IPS-NIHi7 (cell line): ENCODE results near the gene SCRG1.
A peak's percentile ranks its signal among the peaks of the same experiment; 100 is the strongest.

Experiments
- DNase-seq: peaks from one replicate; pipeline ENCODE4 v3.0.0; 2012; ENCODE audit warnings: mixed read lengths; ENCODE audit errors: extremely low spot score

Gene SCRG1

DNA sequence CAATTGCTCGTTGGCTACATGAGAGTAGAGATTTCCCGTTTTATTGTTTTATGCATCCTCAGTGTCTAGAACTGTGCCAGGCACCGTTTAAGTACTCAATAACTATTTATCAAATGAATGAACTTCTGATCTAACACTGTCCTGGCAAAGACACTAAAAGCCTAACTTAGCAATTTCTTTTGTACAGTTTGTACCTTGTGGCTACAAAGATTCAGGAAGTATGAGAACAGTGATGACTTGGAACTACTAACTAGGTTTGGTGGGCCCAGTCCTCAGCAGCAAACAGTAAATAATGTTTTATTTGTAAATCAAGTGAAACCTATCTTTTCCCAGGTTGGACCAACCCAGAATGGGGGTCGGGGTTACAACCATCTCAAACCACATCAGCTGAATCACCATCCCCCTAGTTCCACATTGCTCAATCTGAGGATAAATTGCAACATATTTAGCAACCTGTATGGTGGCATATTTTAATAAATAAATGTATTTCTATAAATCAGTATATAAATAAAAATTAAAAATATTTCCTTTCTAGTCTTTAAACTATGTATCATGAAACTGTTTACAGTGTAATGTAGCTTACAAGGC is 12.3 kb upstream of the SCRG1 start:
- no peak for DNase-seq

DNA sequence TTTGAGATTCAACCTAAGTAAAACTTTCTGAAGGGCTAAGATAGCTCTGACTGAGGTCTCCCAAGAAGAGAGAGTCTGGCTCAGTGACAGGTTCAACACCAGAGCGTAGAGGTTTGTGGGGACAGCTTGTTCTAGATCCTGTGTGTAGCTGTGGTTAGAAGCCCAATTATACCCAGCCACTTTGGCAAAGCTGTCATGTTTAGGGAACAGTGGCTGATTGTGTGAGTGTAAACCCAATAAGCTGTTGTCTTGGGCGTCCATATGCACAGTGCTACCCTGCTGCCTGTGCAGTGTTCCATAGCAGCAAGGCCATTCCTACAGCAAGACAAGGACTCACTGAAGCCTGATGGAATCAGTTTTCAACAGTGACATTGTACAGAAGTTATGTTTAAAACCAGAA is 11.2 kb upstream of the SCRG1 start:
- no peak for DNase-seq

DNA sequence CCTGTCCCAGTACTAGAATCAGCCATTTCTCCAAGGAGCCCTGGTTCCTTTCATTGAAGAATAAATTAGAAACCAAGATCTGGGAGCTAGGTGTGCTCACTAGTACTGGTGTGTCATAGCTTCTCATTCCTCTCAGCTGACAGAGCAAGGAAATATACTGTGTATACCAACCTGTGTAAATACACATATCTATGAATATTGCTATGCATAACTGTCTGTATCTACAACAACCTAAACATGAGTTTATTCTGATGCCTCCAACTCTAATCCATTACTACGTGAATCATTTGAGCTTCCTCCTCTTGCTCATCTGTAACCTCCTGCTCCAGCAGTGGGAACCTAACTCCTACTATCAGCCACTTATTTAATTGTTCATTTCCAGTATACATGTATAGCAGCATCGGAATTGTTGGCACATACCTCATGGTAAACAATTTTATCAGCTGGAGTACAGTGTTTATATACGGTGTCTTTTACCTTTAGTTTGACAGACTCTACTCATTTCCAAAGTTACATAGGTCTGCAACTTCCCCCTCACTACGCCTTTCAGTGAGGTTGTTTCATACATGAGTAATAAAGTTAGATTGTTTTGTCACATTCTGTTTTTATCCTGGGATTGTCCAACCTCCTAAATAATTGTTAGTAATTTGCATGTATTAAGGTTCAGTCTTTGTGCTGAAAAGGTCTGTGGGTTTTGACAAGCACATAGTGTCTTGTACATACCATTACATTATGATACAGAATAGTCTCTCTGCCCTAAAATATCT is 7.1 kb upstream of the SCRG1 start:
- no peak for DNase-seq

DNA sequence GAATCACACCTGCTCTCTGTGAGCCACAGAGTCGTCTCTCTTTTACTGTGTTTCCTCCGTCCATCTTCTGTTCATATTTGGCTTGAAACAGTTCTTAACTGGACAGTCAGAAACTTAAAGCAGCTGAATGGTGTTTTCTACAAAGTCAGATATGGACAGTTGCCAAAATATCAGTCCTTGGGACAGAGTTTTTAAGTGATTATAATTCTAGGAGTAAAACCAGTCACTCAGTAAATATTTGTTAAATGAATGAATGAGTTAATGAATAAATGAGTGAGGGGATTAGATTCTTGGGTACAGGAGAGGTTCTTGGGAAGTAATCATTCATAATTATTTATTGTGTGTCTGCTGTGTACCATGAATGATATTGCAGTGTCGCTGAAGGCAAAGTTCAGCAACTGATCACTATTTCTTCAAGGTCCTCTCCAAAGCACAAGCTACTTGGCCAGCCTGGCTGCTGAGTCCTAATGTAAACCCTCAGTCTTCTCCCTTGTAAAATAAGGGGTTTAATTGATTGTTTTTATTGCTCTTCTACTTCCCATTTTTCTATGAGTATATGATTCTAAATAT is 5.5 kb upstream of the SCRG1 start:
- no peak for DNase-seq

DNA sequence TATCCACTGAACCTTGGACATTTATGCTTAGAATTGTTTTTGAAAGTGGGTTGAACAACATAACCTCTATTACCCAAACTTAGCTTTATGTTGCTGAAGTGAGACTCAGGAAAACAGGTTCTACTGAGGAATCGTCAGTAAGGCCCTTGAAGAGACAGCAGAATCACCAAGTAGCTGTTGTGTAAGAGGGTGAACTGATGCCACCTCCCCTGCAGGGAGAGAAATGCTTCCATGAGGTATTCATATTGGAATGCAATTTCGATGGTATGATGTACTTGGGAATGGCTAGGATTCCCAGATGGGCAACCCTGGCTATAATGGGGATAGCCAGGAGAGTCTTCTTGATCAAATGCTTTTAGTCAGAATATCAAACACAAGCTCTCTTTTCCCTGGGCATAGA is 4.1 kb upstream of the SCRG1 start:
- DNase-seq, result no peak

DNA sequence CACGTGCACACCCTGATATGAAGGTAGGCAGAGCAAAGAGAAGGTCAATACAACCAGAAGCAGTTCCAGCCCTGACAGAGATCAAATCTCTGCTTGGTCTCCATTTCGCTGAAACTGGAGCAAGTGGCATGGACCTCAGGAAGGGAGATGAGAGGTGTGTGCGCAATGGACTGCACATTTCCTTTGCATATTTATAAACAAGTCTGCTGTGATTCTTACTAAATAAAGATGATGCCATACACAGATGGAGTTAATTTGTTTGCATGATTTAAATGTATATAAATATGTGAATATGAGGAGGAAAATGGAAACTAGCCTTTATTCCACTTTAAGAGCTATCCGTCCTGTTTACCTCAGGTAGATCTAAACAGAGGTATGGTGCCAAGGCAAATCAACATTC is 2.1 kb upstream of the SCRG1 start:
- no peak for DNase-seq

DNA sequence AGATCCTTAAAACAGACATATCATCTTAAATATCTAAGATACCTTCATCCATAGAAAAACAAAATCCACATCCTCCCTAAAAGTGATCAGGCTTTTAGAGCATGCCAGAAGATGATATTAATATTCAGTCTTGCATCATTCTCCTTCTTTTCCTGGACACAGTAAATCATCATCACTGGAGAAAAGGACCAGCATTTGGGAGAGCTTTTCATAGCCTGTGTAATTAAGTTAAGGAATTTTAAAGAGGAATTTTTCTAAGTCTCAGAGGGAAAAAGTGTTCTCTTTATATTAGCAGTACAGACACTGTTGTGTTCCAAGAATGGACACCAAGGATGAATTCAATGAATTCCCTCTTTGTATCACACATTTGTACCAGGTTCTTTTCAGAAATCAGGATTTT is 696 bp downstream of the SCRG1 start:
- DNase-seq, result no peak

DNA sequence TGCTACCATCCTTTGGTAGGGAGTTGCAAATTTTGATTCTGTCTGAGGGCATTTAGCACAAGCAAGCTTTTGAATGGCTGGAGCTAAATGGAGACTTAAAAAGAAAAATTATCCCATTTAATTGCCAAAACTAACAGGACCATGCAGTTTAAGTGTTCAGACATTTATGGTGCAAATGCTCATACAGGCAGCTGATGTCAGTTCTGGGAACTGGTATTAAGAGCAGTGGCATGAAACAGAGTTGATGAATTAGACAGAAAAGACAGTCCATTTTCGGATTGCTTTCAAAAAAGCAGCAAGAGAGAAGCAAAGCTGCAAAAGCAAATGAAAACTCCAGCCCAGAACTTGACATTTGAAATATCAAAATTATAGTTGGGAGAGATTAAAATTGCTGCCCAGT is 1.3 kb downstream of the SCRG1 start:
- no peak for DNase-seq

DNA sequence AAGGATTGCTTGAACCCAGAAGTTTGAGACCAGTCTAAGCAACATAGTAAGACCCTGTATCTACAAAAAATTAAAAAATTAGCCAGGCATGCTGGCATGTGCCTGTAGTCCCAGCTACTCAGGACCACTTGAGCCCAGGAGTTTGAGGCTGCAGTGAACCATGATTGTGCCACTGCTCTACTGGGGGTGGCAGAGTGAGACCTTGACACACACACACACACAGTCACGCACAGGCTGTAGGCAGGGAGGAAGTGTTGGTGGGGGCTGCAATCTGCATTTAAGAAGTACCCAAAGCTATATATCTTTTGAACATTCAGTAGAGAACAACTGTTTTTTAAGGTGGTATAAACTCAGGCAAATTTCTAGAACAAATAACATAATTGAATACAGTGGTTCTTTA is 7.2 kb downstream of the SCRG1 start:
- DNase-seq, result no peak

DNA sequence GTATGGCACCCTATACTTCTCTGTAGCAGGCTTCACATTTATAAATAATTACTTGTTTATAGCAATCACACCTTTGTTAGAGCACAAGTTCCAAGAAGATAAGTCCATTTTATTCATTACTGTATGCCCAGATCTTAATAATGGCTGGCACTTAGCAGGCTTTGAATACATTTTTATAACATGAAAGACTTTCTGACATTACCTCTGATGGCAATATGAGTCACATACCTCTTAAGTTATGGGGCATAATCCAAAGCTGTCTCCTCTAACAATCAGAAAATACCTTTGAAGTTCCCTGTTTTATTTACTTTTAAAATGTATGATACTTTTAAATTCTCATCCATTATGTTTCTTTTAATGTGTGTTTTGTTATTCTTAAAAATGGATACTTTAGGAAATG is 12.2 kb downstream of the SCRG1 start:
- DNase-seq, result no peak

DNA sequence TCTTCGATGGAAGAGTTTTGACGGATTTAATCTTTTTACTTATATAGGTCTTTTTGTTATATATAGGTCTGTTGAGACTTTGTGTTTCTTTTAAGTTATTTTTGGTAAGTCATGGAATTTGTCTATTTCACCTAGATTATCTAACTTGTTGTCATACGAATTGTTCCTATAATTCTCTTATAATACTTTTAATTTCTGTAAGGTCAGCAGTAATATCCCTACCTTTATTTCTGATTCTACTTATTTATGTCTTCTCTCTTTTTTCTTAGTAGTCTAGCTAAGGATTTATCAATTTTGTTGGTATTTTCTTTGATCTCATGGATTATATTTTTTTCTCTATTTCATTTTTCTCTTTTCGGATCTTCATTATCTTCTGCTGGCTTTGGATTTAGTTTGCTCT is 16.6 kb downstream of the SCRG1 start:
- DNase-seq, result no peak

DNA sequence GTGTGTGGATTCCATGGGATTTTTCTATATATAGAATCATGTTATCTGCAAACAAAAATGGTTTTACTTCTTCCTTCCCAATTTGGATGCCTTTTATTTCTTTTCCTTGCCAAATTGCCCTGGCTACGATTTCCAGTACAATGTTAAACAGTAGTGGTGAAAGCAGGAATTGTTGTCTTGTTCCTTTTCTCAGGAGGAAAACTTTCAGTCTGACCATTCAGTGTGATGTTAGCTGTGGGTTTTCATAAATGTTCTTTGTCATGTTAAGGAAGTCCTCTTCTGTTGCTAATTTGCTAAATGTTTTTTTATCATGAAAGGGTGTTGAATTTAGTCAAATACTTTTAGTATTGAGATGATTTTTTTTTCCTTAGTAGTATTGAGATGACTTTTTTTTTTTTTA is 17.3 kb downstream of the SCRG1 start:
- no peak for DNase-seq

DNA sequence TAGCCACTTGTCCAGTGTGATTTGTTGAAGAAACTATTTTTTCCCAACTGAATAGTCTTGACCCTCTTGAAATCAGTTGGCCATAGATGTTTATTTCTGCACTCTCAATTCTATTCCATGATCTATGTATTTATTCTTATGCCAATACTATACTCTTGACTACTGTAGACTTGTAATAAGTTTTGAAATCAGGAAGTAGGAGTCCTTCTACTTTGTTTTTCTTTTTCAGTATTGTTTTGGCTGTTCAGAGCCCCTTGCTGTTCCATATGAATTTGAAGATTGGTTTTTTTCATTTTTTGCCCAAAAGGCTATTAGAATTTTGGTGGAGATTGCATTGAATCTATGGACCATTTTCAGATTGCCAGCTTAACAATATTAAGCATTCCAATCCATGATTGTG is 17.9 kb downstream of the SCRG1 start:
- DNase-seq, result no peak

DNA sequence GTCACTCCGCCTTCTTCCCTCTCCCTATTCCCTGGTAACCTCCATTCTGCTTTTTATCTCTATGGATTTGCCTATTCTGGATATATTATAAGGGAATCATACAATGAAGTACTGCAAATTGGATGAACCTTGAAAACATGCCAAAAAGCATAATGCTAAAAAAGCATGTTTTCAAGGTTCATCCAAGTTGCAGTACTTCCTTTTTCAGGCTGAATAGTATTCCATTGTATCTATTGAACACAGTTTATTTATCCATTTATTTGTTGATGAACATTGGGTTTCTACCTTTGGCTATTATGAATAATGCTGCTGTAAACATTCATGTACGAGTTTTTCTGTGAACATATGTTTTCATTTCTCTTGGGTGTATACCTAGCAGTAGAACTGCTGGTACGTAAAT is 19.0 kb downstream of the SCRG1 start:
- no peak for DNase-seq

DNA sequence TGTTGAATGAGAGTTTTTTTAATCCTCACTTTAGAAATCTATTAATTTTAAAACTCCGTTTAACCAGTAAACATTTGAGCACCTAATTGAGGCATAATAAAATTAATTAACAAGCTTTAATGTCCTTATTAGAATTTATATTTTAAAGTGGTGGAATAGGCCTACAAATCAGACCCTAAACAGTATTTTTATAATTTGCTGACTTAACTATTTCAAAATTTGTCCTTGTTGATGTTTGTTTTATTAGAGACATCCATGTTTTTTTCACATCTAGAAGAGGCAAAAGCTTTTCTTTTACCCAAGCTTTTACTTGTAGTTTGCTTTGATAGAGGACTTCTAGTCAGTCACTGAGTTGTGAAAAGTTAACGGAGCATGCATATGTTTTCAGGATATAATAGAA is 24.3 kb downstream of the SCRG1 start:
- DNase-seq, result no peak

DNA sequence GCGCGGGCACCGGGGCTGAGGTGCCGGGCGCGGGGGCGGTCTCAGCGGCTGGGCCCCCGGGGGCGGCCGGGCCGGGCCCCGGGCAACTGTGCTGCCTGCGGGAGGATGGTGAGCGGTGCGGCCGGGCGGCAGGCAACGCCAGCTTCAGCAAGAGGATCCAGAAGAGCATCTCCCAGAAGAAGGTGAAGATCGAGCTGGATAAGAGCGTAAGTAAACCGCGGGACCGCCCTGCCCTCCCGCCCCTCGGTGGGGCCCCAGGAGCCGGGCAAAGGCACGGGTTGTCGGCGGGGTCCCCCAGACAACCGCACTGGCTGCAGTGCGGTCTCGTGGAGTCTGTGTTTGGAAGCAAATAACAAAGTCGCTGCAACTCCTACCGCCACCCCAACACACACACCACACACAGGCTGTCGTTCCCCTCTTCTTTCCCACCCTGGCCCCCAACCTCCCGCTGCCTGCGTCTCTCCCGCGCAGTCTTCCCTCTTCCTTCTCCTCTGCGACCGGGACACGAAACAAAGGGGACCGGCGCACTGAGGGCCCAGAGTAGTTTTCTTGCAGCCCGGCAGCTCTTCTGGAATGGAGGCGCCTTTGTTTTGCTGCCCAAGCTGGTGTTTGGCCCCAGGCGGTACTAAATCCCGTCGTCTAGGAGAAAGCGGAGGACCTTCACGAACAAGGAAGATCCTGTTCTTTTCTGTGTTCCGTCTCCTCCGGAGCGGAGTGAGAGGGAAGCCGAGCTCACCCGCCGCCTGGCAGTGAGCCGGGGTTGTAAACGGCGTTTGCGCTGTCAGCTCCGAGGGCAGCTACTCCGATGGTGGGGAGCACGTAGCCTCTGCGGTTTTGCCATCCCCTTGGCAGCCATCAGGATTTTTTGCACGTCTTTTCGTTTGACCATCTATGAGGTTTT is 27.4 kb downstream of the SCRG1 start:
- DNase-seq, result peak; percentile 82

DNA sequence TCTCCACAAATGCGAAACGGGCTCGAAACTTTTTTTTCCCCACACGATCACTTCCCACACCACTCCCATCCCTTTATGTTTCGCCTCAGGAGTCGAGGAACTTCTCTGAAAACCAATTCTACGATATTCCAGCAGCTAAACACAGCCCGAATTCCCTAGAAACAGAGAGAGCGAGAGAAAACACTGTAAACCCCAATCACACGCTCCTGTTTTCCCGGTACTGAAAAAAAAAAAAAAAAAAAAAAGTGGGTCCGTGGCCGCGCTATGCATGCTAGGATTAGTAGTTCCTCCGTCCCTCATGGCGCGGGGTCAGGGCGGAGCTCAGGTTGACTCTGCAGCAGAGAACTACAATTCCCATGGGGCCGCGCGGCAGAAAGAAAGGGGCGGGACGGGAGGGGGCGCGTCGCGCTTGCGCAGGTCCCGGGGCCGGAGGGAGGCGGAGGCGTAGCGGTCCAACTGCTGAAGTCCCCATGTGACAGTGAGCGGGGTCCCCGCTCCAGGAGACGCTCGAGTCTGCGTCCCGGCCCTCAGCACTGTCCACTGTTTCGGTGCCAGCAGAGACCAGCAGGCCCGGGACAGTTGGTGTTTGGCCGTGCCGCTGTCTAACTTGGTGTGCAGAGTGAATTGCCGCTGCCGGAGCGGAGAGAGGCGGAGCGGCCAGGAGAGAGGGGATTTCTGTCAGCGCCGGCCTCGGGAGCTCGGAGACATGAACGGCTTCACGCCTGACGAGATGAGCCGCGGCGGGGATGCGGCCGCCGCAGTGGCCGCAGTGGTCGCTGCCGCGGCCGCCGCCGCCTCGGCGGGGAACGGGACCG is 28.2 kb downstream of the SCRG1 start, which contains the start of gene SAP30:
SAP30 (plus strand) TSS at position 478 of the 815 bp plus-strand sequence; CDS start at position 707, 229 bp downstream.
- DNase-seq, result peak; percentile 93

DNA sequence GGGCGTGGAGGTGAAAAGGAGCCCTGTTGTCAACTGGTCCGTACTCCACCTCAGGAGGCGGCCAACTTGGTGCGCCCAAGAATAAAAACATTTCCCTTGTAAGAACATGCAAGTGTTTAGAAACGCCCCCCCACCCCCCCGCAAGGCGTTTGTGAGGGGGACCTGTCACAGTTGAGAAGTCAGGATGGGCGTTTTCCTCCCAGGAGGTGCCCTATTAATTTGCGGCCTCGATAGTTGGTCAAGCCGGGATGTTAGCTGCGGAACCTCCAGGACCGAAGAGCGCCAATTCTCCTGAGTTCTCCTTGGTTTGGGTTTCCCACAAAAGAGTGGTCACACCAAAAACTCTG is 28.8 kb downstream of the SCRG1 start:
- no peak for DNase-seq

DNA sequence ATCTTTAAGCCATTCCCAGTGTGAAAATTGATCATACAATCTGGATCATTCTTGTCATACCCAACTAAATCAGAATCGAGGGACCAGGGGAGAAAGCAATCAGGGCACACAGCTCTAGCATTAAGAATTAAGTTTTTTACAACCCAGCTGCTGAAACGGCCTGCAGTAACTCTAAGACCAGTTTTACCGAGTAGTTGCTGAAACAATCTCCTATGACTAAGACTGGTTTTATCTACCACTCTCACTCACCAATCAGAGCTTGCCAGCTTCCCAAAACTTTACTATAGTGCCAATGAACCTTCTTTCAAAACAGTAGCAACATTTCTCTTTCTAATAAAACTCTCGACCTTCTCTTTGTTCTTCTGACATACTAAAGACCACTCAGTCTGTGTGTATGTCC is 31.0 kb downstream of the SCRG1 start:
- DNase-seq, result no peak

DNA sequence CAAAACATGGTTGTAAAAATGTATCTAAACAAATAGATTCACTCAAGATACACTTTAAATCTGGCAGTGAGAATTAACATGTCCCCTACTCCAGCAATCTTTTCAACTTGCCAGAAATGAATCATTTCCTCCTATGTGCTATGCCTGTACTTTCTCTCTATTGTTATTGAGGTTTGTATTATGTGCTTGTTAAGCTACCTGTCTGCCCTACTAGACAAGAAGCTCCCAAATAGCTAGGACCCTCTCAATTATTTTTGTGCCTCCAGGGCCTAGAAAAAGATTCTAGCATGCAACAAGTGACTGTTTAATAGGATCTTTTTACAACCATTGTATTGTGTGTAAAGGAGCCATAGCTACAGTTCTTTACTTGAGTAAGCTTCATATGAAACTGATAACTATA is 31.6 kb downstream of the SCRG1 start:
- no peak for DNase-seq

DNA sequence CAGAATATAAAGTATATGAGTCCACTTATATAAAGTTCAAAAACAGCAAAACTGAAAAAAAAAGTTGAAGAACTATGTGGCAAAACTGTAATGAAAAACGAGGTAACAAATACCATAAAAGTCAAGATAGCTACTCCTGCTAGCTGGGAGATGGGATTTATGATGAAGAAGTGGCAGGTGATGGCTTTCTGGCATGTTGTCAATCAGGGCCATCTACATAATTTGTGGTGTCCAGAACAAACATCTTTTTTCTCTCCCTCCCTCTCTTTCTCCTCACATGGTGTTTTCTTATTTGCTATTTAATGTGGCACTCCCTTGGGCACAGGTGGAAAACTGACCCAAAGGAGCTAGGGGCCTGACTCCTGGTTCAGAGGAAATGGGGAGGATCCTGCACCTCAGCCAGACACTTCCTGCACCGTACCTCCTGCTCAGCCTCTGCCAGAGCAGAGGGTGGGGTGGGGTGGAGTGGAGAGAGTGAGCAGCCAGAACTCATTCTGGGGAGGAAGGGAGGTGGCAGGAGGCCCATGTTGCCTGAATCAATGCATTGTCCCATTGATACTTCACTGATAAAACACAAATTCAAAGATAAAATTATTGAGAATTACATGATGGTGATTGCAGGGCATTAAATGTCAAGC is 33.4 kb downstream of the SCRG1 start:
- DNase-seq, result no peak
